Progenitor cell of endocrine pancreas (in vitro differentiated cells): ENCODE results near the gene TMEM207. TPM values are rescaled to one million over a fixed set of nuclear protein-coding genes. Genes with fewer than 3 reads are reported as not detected.

Experiments
- DNase-seq: peaks from one replicate; pipeline ENCODE4 v3.0.0; 2021; ENCODE audit warnings: low spot score; ENCODE audit not compliant: unreplicated experiment
- H3K27ac Mint-ChIP-seq: 2 replicates; pipeline ENCODE4 v1.8.0; 2021; ENCODE audit warnings: mild to moderate bottlenecking, moderate library complexity, mixed read lengths
- H3K27me3 Mint-ChIP-seq: 2 replicates; pipeline ENCODE4 v1.8.0; 2021; ENCODE audit warnings: mixed read lengths
- H3K36me3 Mint-ChIP-seq: 2 replicates; pipeline ENCODE4 v1.8.0; 2022; ENCODE audit warnings: mixed read lengths; ENCODE audit not compliant: insufficient read depth
- H3K4me1 Mint-ChIP-seq: 2 replicates; pipeline ENCODE4 v1.8.0; 2021; ENCODE audit warnings: low read depth, mixed read lengths
- H3K4me3 Mint-ChIP-seq: 2 replicates; pipeline ENCODE4 v1.8.0; 2021; ENCODE audit warnings: low read depth, mild to moderate bottlenecking, moderate library complexity, mixed read lengths
- H3K9me3 Mint-ChIP-seq: 2 replicates; pipeline ENCODE4 v1.8.0; 2021; ENCODE audit warnings: low read depth, mixed read lengths
- long read RNA-seq: library from polyadenylated mRNA; unstranded; transcript quantifications from one replicate; pipeline ENCODE4 v2.0.0, GENCODE V29; 2020
- total RNA-seq: library from RNA; stranded (reverse); gene quantifications from 2 replicates; pipeline ENCODE4 v1.2.1, GENCODE V29; 2021
- TF ChIP-seq, protein P1 (sequence below): fragments of 200-600 bp; sonication (generic); IDR thresholded peaks from one replicate; pipeline ENCODE4 v1.5.0; 2021; ENCODE audit warnings: antibody characterized with exemption, mild to moderate bottlenecking; ENCODE audit not compliant: unreplicated experiment

TMEM207 gene
- total RNA-seq = 0.27 TPM in 1 of 2 replicates, not detected in the other
- long read RNA-seq = 0 reads

DNA sequence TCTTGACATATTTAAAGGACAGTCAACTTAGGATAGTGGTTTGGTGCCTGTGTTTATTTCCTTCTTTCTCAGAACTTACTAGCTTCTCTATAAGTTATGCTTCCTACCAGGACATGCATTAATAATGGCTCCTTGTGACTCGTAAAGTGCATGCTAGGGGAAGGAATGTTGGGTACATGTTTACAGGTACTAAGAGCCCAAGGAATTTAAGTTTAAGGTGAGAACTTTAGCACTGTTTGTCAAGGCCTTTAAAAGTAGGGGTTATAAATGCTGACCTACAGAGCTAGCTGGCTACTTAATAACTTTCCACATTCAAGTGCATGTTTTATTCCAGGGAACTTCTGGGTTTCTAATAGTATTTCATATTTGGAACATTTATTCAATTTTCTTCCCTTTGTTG, at the start of gene TMEM207:
Gene TMEM207 (minus strand): TSS at position 101 of the 400 bp plus-strand sequence. CDS start 92 bp downstream, at position 9.
- Mint-ChIP-seq H3K27ac (no peak within 1 kb of the TSS), H3K4me1 (peaks cover 26% of the 10 kb centered on the region), H3K4me3 (no peak within 1 kb of the TSS)

DNA sequence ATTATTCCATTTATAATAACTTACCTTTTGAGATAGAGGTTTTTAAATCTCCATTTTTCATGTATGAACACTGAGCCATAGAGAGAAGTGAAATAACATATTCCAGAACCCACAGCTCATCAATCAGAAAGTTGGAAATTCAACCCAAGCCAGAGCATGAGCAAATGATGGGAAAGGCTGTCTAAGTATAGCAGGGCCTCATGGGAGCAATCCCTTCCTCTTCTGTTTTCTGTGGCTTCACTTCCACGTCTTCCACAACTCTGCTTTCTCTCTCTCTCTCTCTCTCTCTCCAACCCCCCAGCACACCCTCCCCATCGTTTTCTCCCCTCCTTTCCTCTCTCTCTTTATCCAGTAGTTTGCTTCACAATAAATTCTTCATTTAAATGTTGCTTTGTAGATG, 49.4 kb upstream of the TMEM207 start:
- Mint-ChIP-seq H3K27me3 (no peaks in the 10 kb centered on the region), H3K4me1 (peaks cover 8% of the 10 kb centered on the region), H3K9me3 (peaks cover 3% of the 10 kb centered on the region), H3K27ac (no peak overlapping the region), H3K36me3 (no peaks in the 10 kb centered on the region), H3K4me3 (no peak overlapping the region)
- no peak for DNase-seq
- TF ChIP-seq, protein P1, sequence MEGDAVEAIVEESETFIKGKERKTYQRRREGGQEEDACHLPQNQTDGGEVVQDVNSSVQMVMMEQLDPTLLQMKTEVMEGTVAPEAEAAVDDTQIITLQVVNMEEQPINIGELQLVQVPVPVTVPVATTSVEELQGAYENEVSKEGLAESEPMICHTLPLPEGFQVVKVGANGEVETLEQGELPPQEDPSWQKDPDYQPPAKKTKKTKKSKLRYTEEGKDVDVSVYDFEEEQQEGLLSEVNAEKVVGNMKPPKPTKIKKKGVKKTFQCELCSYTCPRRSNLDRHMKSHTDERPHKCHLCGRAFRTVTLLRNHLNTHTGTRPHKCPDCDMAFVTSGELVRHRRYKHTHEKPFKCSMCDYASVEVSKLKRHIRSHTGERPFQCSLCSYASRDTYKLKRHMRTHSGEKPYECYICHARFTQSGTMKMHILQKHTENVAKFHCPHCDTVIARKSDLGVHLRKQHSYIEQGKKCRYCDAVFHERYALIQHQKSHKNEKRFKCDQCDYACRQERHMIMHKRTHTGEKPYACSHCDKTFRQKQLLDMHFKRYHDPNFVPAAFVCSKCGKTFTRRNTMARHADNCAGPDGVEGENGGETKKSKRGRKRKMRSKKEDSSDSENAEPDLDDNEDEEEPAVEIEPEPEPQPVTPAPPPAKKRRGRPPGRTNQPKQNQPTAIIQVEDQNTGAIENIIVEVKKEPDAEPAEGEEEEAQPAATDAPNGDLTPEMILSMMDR = no peak

More for the DNA sequence above, at the start of gene TMEM207:
- Mint-ChIP-seq H3K36me3 (no peaks in the 10 kb centered on the region), H3K27me3 (no peaks in the 10 kb centered on the region), H3K9me3 (no peaks in the 10 kb centered on the region)
- no peak for DNase-seq
- TF ChIP-seq, protein P1 = no peak

DNA sequence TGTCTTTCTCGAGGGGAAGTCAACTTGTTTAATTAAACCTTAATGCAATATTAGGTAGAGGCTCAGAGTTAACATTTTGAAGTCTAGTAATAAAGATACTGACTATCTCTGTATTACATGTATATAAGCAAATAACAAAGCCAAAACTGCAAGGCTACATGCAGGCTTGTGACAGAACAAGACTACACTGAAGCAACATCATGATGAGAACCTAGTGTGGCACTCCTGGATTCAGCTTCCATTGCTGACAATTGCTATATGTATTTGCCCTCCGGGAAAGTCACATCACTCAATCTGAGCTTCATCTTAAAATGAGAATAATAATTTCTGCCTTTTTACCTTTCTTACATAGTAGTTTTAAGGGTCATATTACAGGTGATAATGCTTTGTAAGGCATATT, 48.6 kb upstream of the TMEM207 start:
- Mint-ChIP-seq H3K27ac (no peak overlapping the region), H3K4me1 (peaks cover 7% of the 10 kb centered on the region), H3K9me3 (peaks cover 7% of the 10 kb centered on the region), H3K36me3 (no peaks in the 10 kb centered on the region), H3K4me3 (no peak overlapping the region), H3K27me3 (no peaks in the 10 kb centered on the region)
- TF ChIP-seq, protein P1 = no peak
- no peak for DNase-seq

GRCh38 chr3:190497811-190498210, 48.1 kb upstream of the TMEM207 start:
- TF ChIP-seq, protein P1 = no peak
- no peak for DNase-seq
- H3K27me3 Mint-ChIP-seq = no peaks in the 10 kb centered on the region
- H3K36me3 Mint-ChIP-seq = no peaks in the 10 kb centered on the region
- H3K4me3 Mint-ChIP-seq = no peak overlapping the region
- H3K9me3 Mint-ChIP-seq = peaks cover 11% of the 10 kb centered on the region
- peaks cover 4% of the 10 kb centered on the region for H3K4me1 Mint-ChIP-seq
- no peak overlapping the region for H3K27ac Mint-ChIP-seq

DNA sequence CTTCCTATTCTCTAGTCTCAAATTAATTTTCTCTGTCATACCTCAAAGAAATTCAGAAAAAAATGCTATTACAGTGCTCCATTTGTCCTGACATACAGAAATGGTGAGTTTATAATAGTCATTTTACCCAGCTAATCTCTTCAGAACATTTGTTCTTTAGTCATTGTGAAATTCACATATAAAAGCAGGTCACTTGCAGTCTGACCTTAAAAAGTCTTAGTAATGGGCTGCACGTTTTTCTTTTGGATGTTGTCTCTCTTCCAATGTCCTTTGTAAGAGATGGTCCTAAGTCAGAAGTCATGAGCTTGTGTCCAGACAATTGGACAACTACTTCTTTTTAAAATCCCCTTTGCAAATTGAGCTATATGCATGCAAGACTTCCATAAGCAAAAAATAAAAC, 47.2 kb upstream of the TMEM207 start:
- no peak overlapping the region for H3K4me3 Mint-ChIP-seq
- H3K4me1 Mint-ChIP-seq = peaks cover 3% of the 10 kb centered on the region
- no peaks in the 10 kb centered on the region for H3K27me3 Mint-ChIP-seq
- DNase-seq = no peak
- H3K9me3 Mint-ChIP-seq = peaks cover 17% of the 10 kb centered on the region
- H3K27ac Mint-ChIP-seq = no peak overlapping the region
- TF ChIP-seq, protein P1 = no peak
- H3K36me3 Mint-ChIP-seq = no peaks in the 10 kb centered on the region
